GM21390 (cell line): Measurements from ENCODE around the gene LANCL2.
"Not testable (repeated sequence)": the region's sequence is repeated elsewhere in the genome, so short reads cannot be mapped to it uniquely, and the experiment has no call there.

Experiments
- ATAC-seq: cut with Tn5 transposase; IDR thresholded peaks from one replicate; pipeline ENCODE4 v1.9.1; 2021; ENCODE audit not compliant: unreplicated experiment

LANCL2 gene, protein sequence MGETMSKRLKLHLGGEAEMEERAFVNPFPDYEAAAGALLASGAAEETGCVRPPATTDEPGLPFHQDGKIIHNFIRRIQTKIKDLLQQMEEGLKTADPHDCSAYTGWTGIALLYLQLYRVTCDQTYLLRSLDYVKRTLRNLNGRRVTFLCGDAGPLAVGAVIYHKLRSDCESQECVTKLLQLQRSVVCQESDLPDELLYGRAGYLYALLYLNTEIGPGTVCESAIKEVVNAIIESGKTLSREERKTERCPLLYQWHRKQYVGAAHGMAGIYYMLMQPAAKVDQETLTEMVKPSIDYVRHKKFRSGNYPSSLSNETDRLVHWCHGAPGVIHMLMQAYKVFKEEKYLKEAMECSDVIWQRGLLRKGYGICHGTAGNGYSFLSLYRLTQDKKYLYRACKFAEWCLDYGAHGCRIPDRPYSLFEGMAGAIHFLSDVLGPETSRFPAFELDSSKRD

DNA sequence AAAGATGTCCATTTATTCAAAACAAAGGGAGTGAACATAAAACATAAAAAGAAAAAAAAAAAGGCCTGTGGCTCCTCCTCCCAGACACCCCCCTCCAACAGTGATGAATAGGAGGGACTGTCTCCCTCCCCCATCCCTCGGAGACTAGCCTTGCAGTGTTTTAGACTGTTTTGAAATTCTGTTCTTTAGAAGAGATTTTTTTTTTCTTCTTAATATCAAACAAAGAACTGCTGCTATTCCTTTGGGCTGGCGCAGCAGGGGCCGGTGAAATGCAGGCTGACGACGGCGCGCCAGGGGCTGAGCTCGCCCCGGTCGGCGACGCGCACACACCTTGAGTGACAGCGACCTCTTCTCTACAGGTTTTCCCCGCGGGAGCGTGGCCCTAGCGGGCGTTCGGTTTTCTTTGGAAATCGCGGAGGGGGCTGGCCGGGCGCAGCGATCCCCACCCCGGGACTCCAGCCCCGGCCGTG, at the start of gene LANCL2:
Gene LANCL2 (plus strand): TSS at position 133 of the 470 bp plus-strand sequence. CDS start 689 bp downstream, outside the sequence.
- peak; percentile 34 for ATAC-seq

DNA sequence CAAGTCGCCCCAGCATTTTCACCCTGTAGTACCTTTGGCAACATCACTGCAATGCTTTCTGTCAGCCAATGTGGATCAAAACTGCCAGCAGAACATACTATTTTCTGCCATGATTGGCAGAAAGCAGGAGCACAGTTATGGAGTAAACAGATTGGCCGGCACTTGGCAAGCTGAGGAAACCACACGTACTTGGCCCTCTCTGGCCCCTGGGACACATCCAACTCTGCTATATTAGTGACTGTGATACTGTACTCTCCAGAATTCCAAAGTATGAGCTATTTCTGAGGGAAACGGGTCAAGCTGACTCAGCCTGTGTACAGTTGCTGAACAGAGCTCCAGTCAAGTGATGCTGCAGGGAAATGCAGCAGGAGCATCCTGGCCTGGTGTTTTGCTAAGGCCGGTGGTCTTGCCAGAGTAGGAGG, 39.8 kb upstream of the LANCL2 start:
- no peak for ATAC-seq

DNA sequence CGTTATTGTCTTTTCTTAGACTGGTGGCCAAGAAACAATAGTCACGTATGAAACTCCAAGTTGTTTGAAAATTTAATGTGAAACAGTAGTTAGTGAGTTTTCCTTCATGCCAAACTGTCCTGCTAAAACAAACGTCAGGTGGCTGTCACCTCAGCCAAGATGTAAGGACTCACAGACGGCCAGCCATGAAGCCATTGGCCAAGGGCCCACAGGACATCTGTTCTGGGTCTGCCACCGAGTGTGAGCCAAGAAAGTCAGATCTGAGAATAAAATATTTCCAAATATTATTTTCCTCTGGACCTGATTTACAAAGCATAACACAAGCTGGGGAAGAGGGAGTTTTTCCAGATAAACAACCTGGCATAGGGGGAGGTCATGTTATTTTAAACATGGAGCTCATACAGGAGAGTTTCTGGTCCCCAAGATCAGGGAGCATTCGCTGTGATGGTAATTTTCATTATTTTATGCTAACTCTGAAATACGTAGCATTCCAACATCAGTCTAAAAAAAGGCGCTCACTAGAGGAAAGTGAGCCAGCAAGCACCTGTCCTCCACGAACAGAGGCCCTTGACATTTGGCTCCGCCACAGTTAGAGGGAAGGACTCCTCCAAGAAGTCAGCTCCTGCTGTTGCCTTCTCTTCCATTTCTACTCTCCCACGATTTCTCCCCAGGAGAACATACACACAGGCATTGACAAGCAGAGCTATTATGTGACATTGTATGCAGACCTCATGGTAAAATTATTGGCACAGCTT, 38.9 kb upstream of the LANCL2 start:
- no peak for ATAC-seq

DNA sequence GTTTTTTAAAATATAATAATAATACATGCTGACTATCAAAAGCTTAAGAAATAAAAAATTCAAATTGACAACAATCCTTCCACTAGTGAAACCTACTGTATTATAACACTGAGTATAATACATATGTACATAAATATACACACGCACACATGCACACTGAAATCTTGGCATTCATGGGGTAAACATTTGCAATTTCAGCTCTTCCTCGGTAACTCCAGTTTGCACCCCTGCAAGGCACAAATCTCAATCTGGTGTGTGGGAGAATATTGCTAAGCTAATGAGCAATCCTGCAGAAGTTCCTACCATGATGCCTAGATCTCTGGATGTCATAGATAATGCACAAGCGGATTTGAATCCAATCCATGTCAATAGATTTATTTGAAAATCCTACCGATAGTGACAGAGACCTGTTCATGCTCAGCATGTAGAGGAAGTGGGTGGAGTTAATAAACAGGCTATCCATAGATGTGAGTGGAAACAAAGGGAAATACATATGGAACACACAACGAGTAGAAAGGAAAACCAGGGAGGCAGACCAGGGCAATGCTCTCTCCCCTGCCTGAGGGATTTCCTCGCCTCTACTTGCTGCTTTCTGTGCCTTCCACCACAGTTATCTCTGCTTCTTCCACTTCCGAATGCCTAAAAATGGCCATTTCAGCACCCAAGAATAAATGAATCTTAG, 38.1 kb upstream of the LANCL2 start:
- ATAC-seq = no peak

DNA sequence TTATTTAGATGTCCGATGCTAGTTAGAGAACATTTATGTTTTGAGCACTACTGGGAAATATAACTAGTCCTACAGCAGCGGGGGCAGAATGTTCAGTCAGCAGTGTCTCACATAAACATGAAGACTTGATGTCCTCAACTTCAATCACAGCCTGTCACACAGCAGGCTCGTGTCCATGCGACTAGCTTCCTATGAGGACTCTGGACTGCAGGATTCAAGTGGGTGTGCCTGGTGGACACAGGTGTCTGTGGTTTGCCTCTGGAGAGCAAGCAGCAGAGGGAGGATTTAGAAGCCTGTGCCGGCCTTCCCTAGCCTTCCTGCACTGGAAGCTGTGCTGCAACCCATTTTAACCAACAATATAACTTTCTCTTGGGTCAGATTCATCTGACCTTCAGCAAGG, 30.0 kb upstream of the LANCL2 start:
- ATAC-seq = no peak

DNA sequence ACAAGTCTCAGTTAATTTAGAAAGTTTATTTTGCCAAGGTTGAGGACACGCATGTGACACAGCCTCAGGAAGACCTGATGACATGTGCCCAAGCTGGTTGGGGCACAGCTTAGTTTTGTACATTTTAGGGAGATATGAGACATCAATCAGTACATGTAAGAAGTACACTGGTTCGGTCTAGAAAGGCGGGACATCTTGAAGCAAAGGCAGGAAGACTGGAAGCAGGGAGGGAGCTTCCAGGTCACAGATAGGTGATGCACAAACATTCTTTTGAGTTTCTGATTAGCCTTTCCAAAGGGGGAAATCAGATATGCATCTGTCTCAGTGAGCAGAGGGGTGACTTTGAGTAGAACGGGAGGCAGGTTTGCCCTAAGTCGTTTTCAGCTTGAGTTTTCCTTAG, 29.4 kb upstream of the LANCL2 start:
- ATAC-seq = no peak

DNA sequence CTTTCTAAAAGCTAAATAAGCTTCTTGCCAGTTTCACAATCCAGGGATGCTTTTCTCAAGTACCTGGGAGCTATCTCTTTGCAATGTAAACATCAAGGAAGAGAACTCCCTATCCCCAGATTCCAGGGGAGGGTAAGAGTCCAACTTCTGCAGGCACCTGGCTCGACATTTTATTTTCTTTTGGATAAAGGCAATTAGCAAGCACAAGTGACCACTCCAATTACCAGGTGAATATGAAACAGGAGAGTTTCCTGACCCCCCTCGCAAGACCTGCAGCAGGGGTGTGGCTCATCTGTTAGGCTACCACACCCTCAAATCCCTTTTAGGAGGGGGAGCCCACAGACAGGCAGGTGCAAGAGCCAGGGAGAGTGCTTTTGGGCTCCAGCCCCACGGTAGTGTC, 28.6 kb upstream of the LANCL2 start:
- no peak for ATAC-seq

DNA sequence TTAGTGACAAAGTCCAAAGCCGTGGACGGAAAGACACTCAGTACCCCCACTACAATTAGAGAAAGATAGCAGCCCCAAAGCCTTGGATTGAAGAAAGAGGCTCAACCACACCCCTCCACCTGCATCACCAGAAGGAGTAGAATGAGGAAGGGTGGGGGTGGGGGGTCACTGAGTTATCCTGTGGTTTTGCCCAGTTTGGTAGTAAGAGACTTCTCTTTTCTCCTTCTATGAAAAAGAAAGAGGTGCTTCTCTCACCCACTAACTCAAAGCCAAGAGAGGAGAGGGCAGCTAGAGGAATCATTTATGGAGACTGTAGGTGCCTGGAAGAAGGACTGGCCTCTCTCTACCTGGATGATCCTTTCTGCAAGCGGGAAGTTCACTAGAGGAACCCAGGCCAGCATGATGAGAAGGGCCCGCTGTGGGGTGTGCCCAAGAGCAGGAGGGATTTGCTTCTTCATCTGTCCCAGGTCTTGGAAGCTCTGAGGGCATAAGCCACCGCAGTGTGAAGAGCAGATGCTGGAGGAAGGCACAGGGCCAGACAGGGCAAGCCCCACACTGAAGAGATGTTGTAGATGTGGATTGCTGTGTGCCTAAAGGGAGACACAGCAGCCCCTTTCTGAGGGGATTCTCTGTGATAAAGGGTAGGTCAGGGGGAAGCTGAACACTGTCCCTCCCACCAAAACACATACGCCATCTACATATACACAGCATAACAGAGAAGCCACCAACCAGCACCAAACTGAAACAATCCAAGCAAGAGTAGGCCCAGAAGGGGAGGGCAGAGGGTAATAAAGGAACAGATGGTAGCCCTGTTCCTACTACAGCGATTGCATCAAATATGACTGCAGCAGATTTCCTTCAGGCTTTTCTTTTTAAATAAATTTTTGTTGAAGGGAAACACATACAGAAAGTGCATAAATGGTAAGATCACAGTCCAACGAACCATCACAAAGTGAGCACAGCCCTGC, 25.8 kb upstream of the LANCL2 start:
- no peak for ATAC-seq

DNA sequence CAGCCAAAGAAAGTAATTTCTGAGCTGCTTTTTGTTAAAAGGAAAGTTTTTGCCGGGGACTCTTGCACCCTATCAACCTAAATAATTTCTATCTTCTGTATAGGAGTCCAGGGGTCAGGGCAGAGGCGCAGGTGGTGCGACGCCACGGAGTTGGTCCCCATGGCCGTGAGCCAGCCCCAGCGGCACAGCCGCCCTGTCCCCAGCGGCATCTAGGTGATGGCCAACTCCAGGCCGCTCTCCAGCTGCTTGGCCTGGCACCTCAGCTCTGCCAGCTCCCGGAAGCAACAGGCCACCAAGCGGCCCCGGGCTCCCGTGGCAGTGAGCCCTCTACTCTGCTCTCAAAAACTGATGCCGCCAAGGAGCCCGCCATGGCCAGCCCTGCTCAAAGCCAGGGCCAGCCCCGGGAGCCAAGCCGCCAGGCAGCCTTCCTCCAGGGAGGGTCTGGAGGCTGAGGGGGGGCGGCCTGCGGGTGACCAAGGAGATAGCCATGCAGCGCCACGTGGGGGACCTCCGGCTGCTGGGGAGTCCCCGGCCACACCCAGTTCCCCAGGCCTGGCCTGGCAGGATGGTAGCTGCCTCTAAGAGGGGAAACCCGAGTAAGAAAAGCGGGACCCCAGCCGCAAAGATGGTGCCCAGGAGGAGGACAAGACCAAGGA, 22.8 kb upstream of the LANCL2 start:
- ATAC-seq = no peak

DNA sequence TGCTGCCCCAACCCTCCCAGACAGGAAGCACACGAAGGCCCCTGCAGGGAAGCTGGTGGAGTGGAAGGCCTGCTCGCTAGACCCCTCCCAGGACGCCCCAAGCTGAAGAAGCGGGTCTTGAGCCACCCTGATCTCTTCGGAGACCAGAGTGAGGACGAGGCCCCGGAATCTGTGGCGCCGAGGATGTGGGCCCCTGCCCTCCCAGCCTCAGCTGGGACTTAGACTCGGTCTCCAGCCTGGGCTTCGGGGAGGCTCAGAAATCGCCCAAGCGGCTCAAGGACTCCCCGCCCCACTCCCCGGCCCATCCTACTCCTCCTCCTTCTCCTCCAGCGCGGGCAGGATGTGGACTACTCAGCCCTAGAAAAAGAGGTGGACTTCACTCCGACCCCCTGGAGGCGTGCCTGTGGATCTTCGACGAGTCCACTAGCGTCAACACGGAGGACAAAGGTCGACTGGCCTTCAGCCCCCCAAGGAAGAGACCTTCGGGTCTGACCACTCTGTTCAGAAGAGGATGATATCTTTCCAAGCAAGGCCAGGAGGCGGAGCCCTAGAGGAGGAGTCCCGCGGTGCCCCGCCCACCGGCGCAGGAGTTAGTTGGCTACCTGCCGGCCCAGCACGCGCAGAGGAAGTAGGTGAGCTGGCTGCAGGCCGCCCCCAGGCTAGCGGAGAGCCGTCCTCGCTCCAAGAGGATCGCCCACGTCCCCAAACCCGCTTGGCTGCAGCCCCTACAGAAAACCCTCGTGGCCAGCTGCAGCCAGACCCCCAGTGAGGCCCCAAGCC, 21.9 kb upstream of the LANCL2 start:
- no peak for ATAC-seq

DNA sequence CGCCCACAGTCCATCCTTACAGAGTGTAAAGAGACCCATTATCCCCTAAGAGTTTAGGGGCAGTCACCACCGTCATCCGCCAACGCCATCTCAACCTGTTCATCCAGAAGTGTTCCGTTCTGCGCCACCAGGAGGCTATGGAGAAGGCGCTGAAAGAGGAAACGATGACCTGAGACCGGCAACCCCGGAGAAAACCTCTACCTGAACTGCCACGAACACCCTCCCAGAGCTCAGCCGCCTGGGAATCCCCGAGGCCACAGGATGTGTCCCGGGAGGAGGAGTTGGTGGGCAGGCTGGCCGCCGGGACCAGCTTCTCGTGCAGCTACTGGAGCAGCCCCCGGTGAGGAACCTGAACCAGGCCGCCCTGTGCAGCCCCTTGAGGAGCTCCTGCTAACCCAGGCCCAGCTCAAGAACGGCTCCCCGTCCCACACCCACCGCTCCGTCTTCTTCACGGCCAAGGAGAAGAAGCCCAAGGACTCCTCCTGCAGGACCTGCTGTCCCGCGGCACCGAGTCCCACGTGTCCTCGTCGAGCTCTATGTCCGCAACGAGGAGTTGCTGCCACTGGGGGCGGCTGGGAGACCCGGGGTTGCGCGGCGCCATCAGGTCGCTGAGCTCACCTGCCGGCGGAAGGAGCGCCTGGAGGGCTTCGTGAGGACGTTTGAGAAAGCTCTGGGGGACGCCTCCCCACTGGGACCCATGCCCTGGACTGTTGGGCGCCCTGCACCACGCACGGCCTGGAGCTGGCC, 21.1 kb upstream of the LANCL2 start:
- ATAC-seq = no peak

DNA sequence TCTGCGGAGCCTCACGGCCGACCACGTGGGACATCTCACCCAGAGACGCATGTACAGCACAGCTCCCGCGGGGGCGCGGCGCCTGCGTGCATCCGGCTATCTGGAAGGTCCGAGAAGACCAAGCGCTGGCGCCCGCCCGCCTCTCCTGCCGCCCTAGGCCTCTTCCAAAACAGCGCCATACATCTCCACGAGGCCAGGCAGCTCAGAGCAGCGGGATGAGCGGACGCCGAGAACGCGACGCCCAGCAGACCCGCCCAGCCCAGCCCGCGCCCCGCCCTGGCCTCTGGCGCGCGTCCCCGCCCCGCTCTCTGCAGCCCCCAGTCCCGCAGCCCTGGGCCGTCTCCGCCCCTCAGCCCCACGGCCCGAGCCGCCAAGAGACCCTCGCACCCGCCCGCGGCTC, 20.3 kb upstream of the LANCL2 start:
- ATAC-seq = no peak

DNA sequence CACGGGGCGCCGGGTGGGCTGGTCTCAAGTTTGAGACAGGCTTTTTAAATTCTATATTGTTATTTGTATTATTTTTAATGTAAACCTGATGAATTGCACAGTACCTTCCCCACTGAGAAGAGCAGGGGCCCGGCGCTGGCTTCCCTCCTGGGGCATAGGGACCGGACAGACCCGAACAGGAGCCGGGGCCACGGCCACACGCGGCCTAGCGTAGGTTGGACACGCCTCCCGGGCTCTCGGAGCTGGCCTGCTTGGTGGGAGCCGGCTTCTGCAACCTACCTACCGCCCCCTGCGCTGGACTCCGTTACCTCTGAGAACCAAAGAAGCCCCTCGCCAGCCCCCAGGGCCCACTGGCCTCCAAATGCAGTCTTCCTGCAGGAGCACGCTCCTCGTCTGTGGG, 19.8 kb upstream of the LANCL2 start:
- ATAC-seq = no peak

DNA sequence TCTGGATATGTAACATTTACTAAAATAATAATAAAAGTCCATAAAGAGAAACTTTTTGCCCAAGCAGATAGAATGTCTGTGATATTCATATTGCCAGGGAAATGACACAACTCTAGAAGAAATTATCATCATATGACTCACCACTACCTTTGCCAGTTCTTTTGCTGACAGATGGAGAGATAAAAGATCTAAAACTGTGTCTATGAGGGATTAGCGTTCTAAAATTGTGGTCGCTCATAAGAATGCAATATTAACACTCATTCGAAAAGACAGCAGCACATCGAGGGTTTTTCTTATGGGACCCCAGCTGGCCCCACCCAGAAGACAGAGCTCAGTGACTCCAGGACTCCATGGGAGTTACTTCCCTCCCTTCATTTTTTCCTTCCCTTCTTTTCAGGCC, 16.6 kb upstream of the LANCL2 start:
- ATAC-seq = no peak

DNA sequence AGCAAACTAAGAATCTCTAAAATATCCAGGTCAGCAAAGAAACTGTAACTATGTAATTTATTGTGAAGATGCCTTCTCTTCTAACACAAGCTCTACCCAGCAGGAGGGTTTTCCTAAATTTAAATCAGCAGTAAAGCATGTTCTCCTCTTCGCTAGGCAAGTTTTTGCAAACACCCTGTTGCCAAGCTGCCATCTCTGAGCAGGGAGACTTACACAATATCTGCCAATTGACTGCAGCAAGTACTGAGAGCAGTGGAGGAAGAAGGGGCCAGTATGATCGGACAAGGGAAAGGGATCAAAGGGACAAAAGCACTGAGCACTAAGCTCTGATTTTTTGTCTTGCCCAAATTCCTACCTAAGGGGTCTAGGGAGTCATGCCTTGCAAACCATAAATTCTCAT, 16.0 kb upstream of the LANCL2 start:
- ATAC-seq = no peak

DNA sequence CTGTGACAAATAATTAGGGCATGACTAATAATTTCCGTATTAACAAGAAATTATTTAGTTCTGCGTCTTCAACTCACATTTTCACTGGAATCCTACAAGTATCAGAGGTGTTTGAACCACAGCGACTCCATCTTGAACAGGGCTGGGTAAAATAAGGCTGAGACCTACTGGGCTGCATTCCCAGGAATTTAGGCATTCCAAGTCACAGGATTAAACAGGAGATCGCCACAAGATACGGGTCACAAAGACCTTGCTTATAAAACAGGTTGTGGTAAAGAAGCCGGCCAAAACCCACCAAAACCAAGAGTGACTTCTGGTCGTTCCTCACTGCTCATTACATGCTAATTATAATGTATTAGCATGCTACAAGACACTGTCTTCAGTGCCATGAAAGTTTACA, 14.9 kb upstream of the LANCL2 start:
- no peak for ATAC-seq

DNA sequence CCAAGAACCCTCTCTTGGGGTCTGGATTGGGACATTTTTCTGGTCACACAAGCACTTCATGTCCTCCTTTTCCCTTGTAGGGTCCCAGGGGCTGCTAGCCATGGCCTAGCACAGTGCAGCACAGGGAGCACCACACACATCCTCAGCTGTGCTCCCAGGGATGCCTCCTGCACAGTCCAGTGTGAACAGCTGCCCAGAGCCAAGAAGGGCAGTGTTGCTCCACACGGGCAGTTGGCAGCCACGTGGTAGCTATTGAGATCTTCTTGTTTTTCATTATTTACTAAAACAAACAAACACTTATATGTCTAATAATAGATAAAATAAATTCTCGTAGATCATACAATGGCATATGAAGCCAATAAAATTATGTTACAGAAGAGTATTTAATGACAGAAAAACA, 13.9 kb upstream of the LANCL2 start:
- ATAC-seq = no peak

DNA sequence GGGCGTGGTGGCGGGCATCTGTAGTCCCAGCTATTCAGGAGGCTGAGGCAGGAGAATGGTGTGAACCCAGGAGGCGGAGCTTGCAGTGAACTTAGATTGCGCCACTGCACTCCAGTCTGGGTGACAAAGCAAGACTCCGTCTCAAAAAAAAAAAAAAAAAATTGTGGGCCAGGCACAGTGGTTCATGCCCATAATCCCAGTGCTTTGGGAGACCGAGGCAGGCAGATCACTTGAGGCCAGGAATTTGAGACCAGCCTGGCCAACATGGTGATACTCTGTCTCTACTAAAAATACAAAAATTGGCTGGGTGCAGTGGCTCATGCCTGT, 12.2 kb upstream of the LANCL2 start:
- ATAC-seq = not testable (repeated sequence)

DNA sequence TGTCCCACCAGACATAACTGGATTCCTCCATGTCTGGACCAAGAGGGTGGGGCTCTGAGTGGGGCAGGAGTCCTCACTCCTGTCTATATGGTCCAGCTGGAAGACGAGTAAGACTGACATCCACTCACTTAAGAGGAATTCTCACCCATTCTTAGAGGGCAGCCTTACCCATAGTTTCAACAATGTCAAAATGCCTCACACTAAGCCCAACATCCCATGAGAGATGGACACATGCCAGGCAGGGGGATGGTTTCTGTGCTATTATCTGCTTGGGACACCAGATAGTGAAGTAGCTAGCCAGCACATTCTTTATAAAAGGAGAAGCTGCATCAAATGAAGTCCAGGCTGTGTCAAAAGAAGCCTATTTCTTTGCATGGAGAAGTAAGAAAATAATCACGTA, 4.7 kb upstream of the LANCL2 start:
- ATAC-seq = no peak
